Lower leg skin (tissue), 3 donors: ENCODE measurements around the gene C1QL2.

ENCODE experiments used
- POLR2A ChIP-seq, 2 donors: fragments of 450-650 bp; IDR thresholded peaks; one replicate each; pipeline ENCODE4 v1.6.1; 2016 to 2017; ENCODE audit warnings: antibody characterized with exemption in 2 of 2, mild to moderate bottlenecking in 1 of 2, moderate library complexity in 1 of 2
- TF ChIP-seq, protein P1 (sequence below), 3 donors: fragments of 450-650 bp; IDR thresholded peaks; one replicate each; pipeline ENCODE4 v1.5.1; 2016; ENCODE audit warnings: antibody characterized with exemption in 3 of 3, mild to moderate bottlenecking in 3 of 3, moderate library complexity in 2 of 3

DNA sequence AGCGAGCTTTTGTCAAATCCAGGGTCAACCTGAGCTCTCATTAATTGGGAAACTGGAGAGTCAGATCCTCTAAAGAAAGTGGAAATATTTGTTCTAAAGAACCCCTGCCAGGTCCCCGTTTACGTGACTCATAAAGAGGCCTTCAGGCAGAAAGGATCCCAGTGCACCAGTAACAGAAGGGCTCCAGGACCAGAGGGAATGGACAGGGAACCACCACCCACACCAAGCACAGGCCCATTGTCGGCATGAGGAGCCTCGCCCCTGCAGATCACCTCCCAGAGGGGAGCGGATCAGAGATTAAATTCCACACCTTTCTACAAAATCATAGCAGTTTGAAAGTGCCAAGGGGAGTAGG, 16.4 kb upstream of the C1QL2 start:
- TF ChIP-seq, protein P1, sequence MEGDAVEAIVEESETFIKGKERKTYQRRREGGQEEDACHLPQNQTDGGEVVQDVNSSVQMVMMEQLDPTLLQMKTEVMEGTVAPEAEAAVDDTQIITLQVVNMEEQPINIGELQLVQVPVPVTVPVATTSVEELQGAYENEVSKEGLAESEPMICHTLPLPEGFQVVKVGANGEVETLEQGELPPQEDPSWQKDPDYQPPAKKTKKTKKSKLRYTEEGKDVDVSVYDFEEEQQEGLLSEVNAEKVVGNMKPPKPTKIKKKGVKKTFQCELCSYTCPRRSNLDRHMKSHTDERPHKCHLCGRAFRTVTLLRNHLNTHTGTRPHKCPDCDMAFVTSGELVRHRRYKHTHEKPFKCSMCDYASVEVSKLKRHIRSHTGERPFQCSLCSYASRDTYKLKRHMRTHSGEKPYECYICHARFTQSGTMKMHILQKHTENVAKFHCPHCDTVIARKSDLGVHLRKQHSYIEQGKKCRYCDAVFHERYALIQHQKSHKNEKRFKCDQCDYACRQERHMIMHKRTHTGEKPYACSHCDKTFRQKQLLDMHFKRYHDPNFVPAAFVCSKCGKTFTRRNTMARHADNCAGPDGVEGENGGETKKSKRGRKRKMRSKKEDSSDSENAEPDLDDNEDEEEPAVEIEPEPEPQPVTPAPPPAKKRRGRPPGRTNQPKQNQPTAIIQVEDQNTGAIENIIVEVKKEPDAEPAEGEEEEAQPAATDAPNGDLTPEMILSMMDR (IDR thresholded peaks at IDR 0.05), result no peak
- no peak for TF ChIP-seq POLR2A (IDR thresholded peaks at IDR 0.05)
